ENCODE measurements around the gene RNF150.

GRCh38 chr4:141006242-141006802, 126.9 kb downstream of the RNF150 start:
- no peak for TF ChIP-seq CTCF (conservative IDR thresholded peaks at IDR 0.05; ENCODE audit: low read depth, low read length)
- TF ChIP-seq EZH2 (IDR thresholded peaks at IDR 0.05; ENCODE audit: borderline replicate concordance, low read depth, low read length, poor library complexity, severe bottlenecking), result no peak

All from A673 (cell line).